Thyroid gland (tissue), 4 donors: ENCODE data around the gene CELSR2. TPM values are rescaled to one million over a fixed set of nuclear protein-coding genes. Genes with fewer than 3 reads are reported as not detected.

Source experiments
- DNase-seq, 2 donors: peaks; one replicate each; pipeline ENCODE4 v3.0.0-alpha.2; 2019
- H3K27ac ChIP-seq, 3 donors: fragments of 200-600 bp; sonication (generic); 1 replicate in 2 of 3; 2 replicates in 1 of 3; pipeline ENCODE4 v1.5.1; 2016 to 2019; ENCODE audit warnings: mild to moderate bottlenecking in 1 of 3, moderate library complexity in 1 of 3
- H3K27me3 ChIP-seq: fragments of 200-600 bp; sonication (generic); one replicate; pipeline ENCODE4 v1.5.1; 2019
- H3K36me3 ChIP-seq, 2 donors: fragments of 200-600 bp; sonication (generic); one replicate each; pipeline ENCODE4 v1.5.1; 2016 to 2019
- H3K4me1 ChIP-seq, 2 donors: fragments of 200-600 bp; sonication (generic); one replicate each; pipeline ENCODE4 v1.5.1; 2017 to 2019
- H3K4me3 ChIP-seq, 3 donors: fragments of 200-600 bp; sonication (generic); replicated peaks in 1 of 3; 1 replicate in 2 of 3; 2 replicates in 1 of 3; pipeline ENCODE4 v1.5.1; 2016; ENCODE audit warnings: mild to moderate bottlenecking in 1 of 3
- H3K9me3 ChIP-seq: fragments of 200-600 bp; sonication (generic); one replicate; pipeline ENCODE4 v1.5.1; 2017
- CTCF ChIP-seq, 6 experiments: fragments of 200-600 bp in 3 of 6; fragments of 450-650 bp in 3 of 6; sonication (generic) in 3 of 6; IDR thresholded peaks; one replicate each; pipeline ENCODE4 v1.5.1; 2016 to 2019; ENCODE audit warnings: antibody characterized with exemption in 6 of 6, mild to moderate bottlenecking in 2 of 6, inconsistent platforms in 1 of 6, moderate library complexity in 1 of 6
- POLR2A ChIP-seq, 2 donors: fragments of 450-650 bp; IDR thresholded peaks; one replicate each; pipeline ENCODE4 v1.6.1; 2017; ENCODE audit warnings: antibody characterized with exemption in 2 of 2, mild to moderate bottlenecking in 2 of 2, moderate library complexity in 1 of 2
- WGBS, 2 donors: methylation state at CpG; one replicate each; pipeline ENCODE4 v1.1.5; 2017; 5-methylcytosine and 5-hydroxymethylcytosine counted together
- intact Hi-C: fragments of 100-400 bp; cut with DNase I; formaldehyde crosslinking; loops from one replicate; pipeline ENCODE4 v1.15.1; 2023
- total RNA-seq, 4 donors: library from RNA; depleted of rRNA; stranded (reverse); fragments of >200 nt; gene quantifications; one replicate each; pipeline ENCODE4 v1.2.3, GENCODE V29; 2016

CELSR2 gene
- total RNA-seq, 4 donors from 2014 or later, result 23.5 to 54.9 (median 47.6) TPM

- TF ChIP-seq CTCF (IDR thresholded peaks at IDR 0.05) (no peak), POLR2A (IDR thresholded peaks at IDR 0.05) (no peak)
- H3K27me3 ChIP-seq, result no peaks in the 10 kb centered on the region
- H3K27ac ChIP-seq, result peak overlapping the region; percentile 2 to 60 (median 39)
- peak; percentile 54 to 66 for DNase-seq
- peaks cover 30 to 37% of the 10 kb centered on the region in 2 donors for H3K36me3 ChIP-seq
- peaks cover 0 to 24% of the 10 kb centered on the region in 2 donors for H3K4me1 ChIP-seq
- 18 to 34% methylated on average over 15 to 20 of the region's 26 CpGs for WGBS, 2 donors
- no peaks in the 10 kb centered on the region for H3K9me3 ChIP-seq
- intact Hi-C loops, result no loop called here
- H3K4me3 ChIP-seq, result no peak overlapping the region
These were observed 8.9 kb upstream of the CELSR2 start for GRCh38 chr1:109240158-109241152.

GRCh38 chr1:109241344-109241743 lies 8.0 kb upstream of the CELSR2 start:
- peak in 1 of 2 donors; percentile 40 for DNase-seq
- no peak overlapping the region for H3K4me3 ChIP-seq
- H3K9me3 ChIP-seq, result no peaks in the 10 kb centered on the region
- peaks cover 0 to 24% of the 10 kb centered on the region in 2 donors for H3K4me1 ChIP-seq
- peaks cover 21 to 28% of the 10 kb centered on the region in 2 donors for H3K36me3 ChIP-seq
- intact Hi-C loops, result no loop called here
- H3K27me3 ChIP-seq, result no peaks in the 10 kb centered on the region
- H3K27ac ChIP-seq, result no peak overlapping the region
- TF ChIP-seq POLR2A (IDR thresholded peaks at IDR 0.05) (no peak), CTCF (IDR thresholded peaks at IDR 0.05) (no peak)
- 38 to 53% methylated on average over 6 of the region's 6 CpGs for WGBS, 2 donors

- Histone ChIP-seq H3K4me1 (peaks cover 0 to 24% of the 10 kb centered on the region in 2 donors), H3K9me3 (no peaks in the 10 kb centered on the region), H3K27me3 (no peaks in the 10 kb centered on the region), H3K36me3 (peaks cover 16 to 22% of the 10 kb centered on the region in 2 donors), H3K4me3 (no peak overlapping the region), H3K27ac (no peak overlapping the region)
- intact Hi-C loops, result no loop called here
- no peak for DNase-seq
- TF ChIP-seq CTCF (IDR thresholded peaks at IDR 0.05) (no peak), POLR2A (IDR thresholded peaks at IDR 0.05) (no peak)
- 37 to 43% methylated on average over 8 of the region's 8 CpGs for WGBS, 2 donors
These were observed 7.4 kb upstream of the CELSR2 start for GRCh38 chr1:109241841-109242345.

GRCh38 chr1:109242387-109242786 lies 7.0 kb upstream of the CELSR2 start:
- H3K36me3 ChIP-seq, result peaks cover 11 to 17% of the 10 kb centered on the region in 2 donors
- H3K9me3 ChIP-seq, result no peaks in the 10 kb centered on the region
- peaks cover 0 to 24% of the 10 kb centered on the region in 2 donors for H3K4me1 ChIP-seq
- intact Hi-C loops, result no loop called here
- H3K27me3 ChIP-seq, result no peaks in the 10 kb centered on the region
- no peak for DNase-seq
- 58 to 63% methylated on average over 7 of the region's 7 CpGs for WGBS, 2 donors
- no peak overlapping the region for H3K4me3 ChIP-seq
- no peak overlapping the region for H3K27ac ChIP-seq
- TF ChIP-seq POLR2A (IDR thresholded peaks at IDR 0.05), result no peak
- TF ChIP-seq CTCF (IDR thresholded peaks at IDR 0.05), result no peak

GRCh38 chr1:109243221-109243620 lies 6.1 kb upstream of the CELSR2 start:
- no peak overlapping the region for H3K4me3 ChIP-seq
- H3K4me1 ChIP-seq, result peaks cover 0 to 24% of the 10 kb centered on the region in 2 donors
- TF ChIP-seq POLR2A (IDR thresholded peaks at IDR 0.05) (no peak), CTCF (IDR thresholded peaks at IDR 0.05) (no peak)
- intact Hi-C loops, result no loop called here
- H3K36me3 ChIP-seq, result peaks cover 2 to 9% of the 10 kb centered on the region in 2 donors
- DNase-seq, result no peak
- no peaks in the 10 kb centered on the region for H3K9me3 ChIP-seq
- no peak overlapping the region for H3K27ac ChIP-seq
- WGBS, 2 donors, result 54 to 64% methylated on average over 2 to 5 of the region's 5 CpGs
- H3K27me3 ChIP-seq, result no peaks in the 10 kb centered on the region
